OCI-LY7 (cell line): Measurements from ENCODE around the gene TMOD3. TPM values are rescaled to one million over a fixed set of nuclear protein-coding genes. Genes with fewer than 3 reads are reported as not detected.

ENCODE experiments used
- BruUV-seq: library from RNA; stranded (reverse); fragments of 400-500 nt; replicated peaks from 2 replicates; lab custom pipeline; 2021; lab: Mats Ljungman, UMichigan
- CTCF ChIA-PET: fragments of 300-600 bp; sonication (Branson Sonifier 250); formaldehyde crosslinking; loops from one replicate; lab custom pipeline; 2022; ENCODE audit warnings: antibody characterized with exemption; ENCODE audit not compliant: unreplicated experiment; lab: Charles Lee
- POLR2A ChIA-PET: fragments of 300-600 bp; sonication (Branson Sonifier 250); formaldehyde crosslinking; loops from one replicate; lab custom pipeline; 2022; ENCODE audit warnings: antibody characterized with exemption; lab: Charles Lee
- DNase-seq: peaks from one replicate; pipeline ENCODE4 v3.0.0-alpha.2; 2015; ENCODE audit warnings: low spot score
- H2AFZ ChIP-seq: fragments of 200-600 bp; sonication (generic), shearing (Covaris generic); 2 replicates; pipeline ENCODE4 v1.6.1; 2014; ENCODE audit warnings: mild to moderate bottlenecking, antibody characterized with exemption, low read length, moderate library complexity
- H3K27ac ChIP-seq: fragments of 200-600 bp; sonication (generic); 2 replicates; pipeline ENCODE4 v1.5.1; 2014; ENCODE audit warnings: mixed run types, low read depth, mild to moderate bottlenecking, moderate library complexity, low read length, inconsistent platforms; ENCODE audit not compliant: poor library complexity, severe bottlenecking
- H3K36me3 ChIP-seq: fragments of 200-600 bp; sonication (generic); 2 replicates; pipeline ENCODE4 v1.6.1; 2014; ENCODE audit warnings: mild to moderate bottlenecking, antibody characterized with exemption, low read length, moderate library complexity, mixed read lengths; ENCODE audit not compliant: insufficient read depth
- H3K4me1 ChIP-seq: fragments of 200-600 bp; sonication (generic); 2 replicates; pipeline ENCODE4 v1.5.1; 2014; ENCODE audit warnings: mild to moderate bottlenecking, low read length; ENCODE audit not compliant: insufficient read depth, poor library complexity, severe bottlenecking
- H3K4me2 ChIP-seq: fragments of 200-600 bp; sonication (generic); 2 replicates; pipeline ENCODE4 v1.6.1; 2014; ENCODE audit warnings: mild to moderate bottlenecking, low read length
- H3K4me3 ChIP-seq: fragments of 200-600 bp; sonication (generic); 2 replicates; pipeline ENCODE4 v1.5.1; 2014; ENCODE audit warnings: mild to moderate bottlenecking, low read depth, low read length; ENCODE audit not compliant: poor library complexity, severe bottlenecking
- H3K79me2 ChIP-seq: fragments of 200-600 bp; sonication (generic); 2 replicates; pipeline ENCODE4 v1.6.1; 2016; ENCODE audit warnings: low read depth, mild to moderate bottlenecking, low read length, moderate library complexity, mixed read lengths; ENCODE audit not compliant: insufficient read depth
- H3K9me2 ChIP-seq: fragments of 200-600 bp; sonication (generic); 2 replicates; pipeline ENCODE4 v1.6.1; 2016; ENCODE audit warnings: mild to moderate bottlenecking, low read length, mixed read lengths; ENCODE audit not compliant: insufficient read depth
- H3K9me3 ChIP-seq: fragments of 200-600 bp; sonication (generic); 2 replicates; pipeline ENCODE4 v1.6.1; 2014; ENCODE audit warnings: mild to moderate bottlenecking, mixed run types, low read length, mixed read lengths
- H4K20me1 ChIP-seq: fragments of 200-600 bp; sonication (generic); 2 replicates; pipeline ENCODE4 v1.6.1; 2014; ENCODE audit warnings: mild to moderate bottlenecking, antibody characterized with exemption, low read length, moderate library complexity, mixed read lengths; ENCODE audit not compliant: insufficient read depth
- CTCF ChIP-seq: fragments of 200-600 bp; sonication (generic); conservative IDR thresholded peaks from 2 replicates; pipeline ENCODE4 v1.5.1; 2014; ENCODE audit warnings: mild to moderate bottlenecking, antibody characterized with exemption, low read length, moderate library complexity, mixed read lengths
- EZH2phosphoT487 ChIP-seq: fragments of 200-600 bp; sonication (generic); IDR thresholded peaks from 2 replicates; pipeline ENCODE4 v1.6.1; 2018; ENCODE audit warnings: low read depth, borderline replicate concordance, mild to moderate bottlenecking, mixed run types, antibody characterized with exemption, low read length, moderate library complexity, mixed read lengths
- intact Hi-C: fragments of 100-400 bp; cut with micrococcal nuclease; formaldehyde crosslinking; loops from one replicate; pipeline ENCODE4 v1.10.0; 2022; ENCODE audit not compliant: unreplicated experiment
- total RNA-seq, 2 experiments: library from RNA; depleted of rRNA in 1 of 2; stranded (reverse); fragments of >200 nt in 1 of 2; shearing (Covaris generic) in 1 of 2; gene quantifications; 2 replicates each; pipeline ENCODE4 v1.2.3, GENCODE V29; 2014 to 2022

The TMOD3 gene
- total RNA-seq, 2 experiments from 2014 or later, result 17.4 to 30.5 TPM

- no peak for DNase-seq
- Histone ChIP-seq H3K36me3 (peaks cover 35% of the 10 kb centered on the region), H3K27ac (no peak overlapping the region), H3K9me2 (no peaks in the 10 kb centered on the region), H2AFZ (no peak overlapping the region), H4K20me1 (no peaks in the 10 kb centered on the region), H3K4me3 (no peak overlapping the region), H3K9me3 (no peaks in the 10 kb centered on the region), H3K79me2 (no peaks in the 10 kb centered on the region), H3K4me1 (no peaks in the 10 kb centered on the region), H3K4me2 (no peak overlapping the region)
- BruUV-seq, result no TSS peak
- intact Hi-C loops, result no loop called here
- POLR2A ChIA-PET, result interaction anchor here (1.2 kb wide), 1 partner anchor 8 kb away, joined by 5 read pairs; no protein-coding TSS in a partner anchor
- CTCF ChIA-PET, result no interaction called here
- no peak for TF ChIP-seq EZH2phosphoT487
- no peak for TF ChIP-seq CTCF
These were observed 33.7 kb downstream of the TMOD3 start for GRCh38 chr15:51863131-51863530.

GRCh38 chr15:51864408-51865056, 35.1 kb downstream of the TMOD3 start:
- no peak for DNase-seq
- TF ChIP-seq CTCF (no peak), EZH2phosphoT487 (no peak)
- no peaks in the 10 kb centered on the region for H3K4me1 ChIP-seq
- ChIA-PET POLR2A (no interaction called here), CTCF (no interaction called here)
- no peaks in the 10 kb centered on the region for H3K79me2 ChIP-seq
- H3K4me2 ChIP-seq, result no peak overlapping the region
- H2AFZ ChIP-seq, result no peak overlapping the region
- H3K9me3 ChIP-seq, result no peaks in the 10 kb centered on the region
- no peaks in the 10 kb centered on the region for H3K9me2 ChIP-seq
- no TSS peak for BruUV-seq
- H4K20me1 ChIP-seq, result no peaks in the 10 kb centered on the region
- peaks cover 45% of the 10 kb centered on the region for H3K36me3 ChIP-seq
- no peak overlapping the region for H3K4me3 ChIP-seq
- intact Hi-C loops, result no loop called here
- no peak overlapping the region for H3K27ac ChIP-seq

- Histone ChIP-seq H2AFZ (no peak overlapping the region), H3K4me3 (no peak overlapping the region), H4K20me1 (no peaks in the 10 kb centered on the region), H3K9me3 (peaks cover 2% of the 10 kb centered on the region; the same call in 1 of the 2 replicates), H3K9me2 (no peaks in the 10 kb centered on the region), H3K4me1 (no peaks in the 10 kb centered on the region), H3K36me3 (peaks cover 52% of the 10 kb centered on the region), H3K4me2 (no peak overlapping the region), H3K27ac (no peak overlapping the region), H3K79me2 (no peaks in the 10 kb centered on the region)
- DNase-seq, result no peak
- TF ChIP-seq EZH2phosphoT487 (no peak), CTCF (no peak)
- CTCF ChIA-PET, result no interaction called here
- intact Hi-C loops, result no loop called here
- no TSS peak for BruUV-seq
- POLR2A ChIA-PET, result no interaction called here
These were observed 35.9 kb downstream of the TMOD3 start for GRCh38 chr15:51865317-51865716.
